HEK293T (cell line): Measurements from ENCODE around the gene KAT6B.

Experiments used
- ARNT ChIP-seq: fragments of 450-650 bp; IDR thresholded peaks from 2 replicates; pipeline ENCODE4 v1.6.1; 2017; ENCODE audit warnings: mild to moderate bottlenecking
- BHLHE40 ChIP-seq: fragments of 450-650 bp; IDR thresholded peaks from 2 replicates; pipeline ENCODE4 v1.6.1; 2016; ENCODE audit warnings: mild to moderate bottlenecking, moderate library complexity, borderline replicate concordance
- CTBP1 ChIP-seq: fragments of 450-650 bp; IDR thresholded peaks from 2 replicates; pipeline ENCODE4 v1.6.1; 2016; ENCODE audit warnings: borderline replicate concordance
- FOXK2 ChIP-seq: fragments of 450-650 bp; IDR thresholded peaks from 2 replicates; pipeline ENCODE4 v1.6.1; 2016; ENCODE audit warnings: mild to moderate bottlenecking
- FOXM1 ChIP-seq: fragments of 450-650 bp; IDR thresholded peaks from 2 replicates; pipeline ENCODE4 v1.6.1; 2017; ENCODE audit warnings: mild to moderate bottlenecking, borderline replicate concordance
- HDGF ChIP-seq: fragments of 450-650 bp; IDR thresholded peaks from 2 replicates; pipeline ENCODE4 v1.6.1; 2017; ENCODE audit warnings: antibody characterized with exemption, borderline replicate concordance
- PKNOX1 ChIP-seq: fragments of 450-650 bp; IDR thresholded peaks from 2 replicates; pipeline ENCODE4 v1.6.1; 2016
- SP1 ChIP-seq: fragments of 450-650 bp; IDR thresholded peaks from 2 replicates; pipeline ENCODE4 v1.6.1; 2017
- SUZ12 ChIP-seq: fragments of 450-650 bp; IDR thresholded peaks from 2 replicates; pipeline ENCODE4 v1.6.1; 2016; ENCODE audit warnings: mild to moderate bottlenecking
- TARDBP ChIP-seq: fragments of 450-650 bp; IDR thresholded peaks from 2 replicates; pipeline ENCODE4 v1.6.1; 2016

- TF ChIP-seq HDGF, result no peak
- no peak for TF ChIP-seq ARNT
- no peak for TF ChIP-seq SP1
- TF ChIP-seq BHLHE40, result no peak
- TF ChIP-seq PKNOX1, result no peak
- TF ChIP-seq FOXK2, result no peak
- TF ChIP-seq FOXM1, result no peak
- TF ChIP-seq CTBP1, result no peak
- no peak for TF ChIP-seq TARDBP
- TF ChIP-seq SUZ12, result no peak
Observed at GRCh38 chr10:74841265-74841973, 15.0 kb downstream of the KAT6B start.
